HepG2 (cell line): ENCODE results near the gene ISLR. TPM values are rescaled to one million over a fixed set of nuclear protein-coding genes. Genes with fewer than 3 reads are reported as not detected.

Source experiments
- DMAP1 ChIP-seq: IDR thresholded peaks from 2 replicates; pipeline ENCODE4 v1.6.1; 2016
- FOXO1 ChIP-seq: sonication (generic); formaldehyde crosslinking; IDR thresholded peaks from 2 replicates; pipeline ENCODE4 v1.4.0; 2020; ENCODE audit warnings: missing genetic modification reagents
- MXI1 ChIP-seq: IDR thresholded peaks from 3 replicates; pipeline ENCODE4 v1.6.1; 2012; ENCODE audit warnings: low read depth, low read length, inconsistent platforms, borderline replicate concordance
- MZF1 ChIP-seq: sonication (generic); formaldehyde crosslinking; IDR thresholded peaks from 2 replicates; pipeline ENCODE4 v1.8.1; 2023; ENCODE audit warnings: mild to moderate bottlenecking, missing genetic modification reagents, borderline replicate concordance
- NFE2 ChIP-seq: sonication (generic); formaldehyde crosslinking; IDR thresholded peaks from 2 replicates; pipeline ENCODE4 v1.4.0; 2020; ENCODE audit warnings: missing genetic modification reagents
- POLR2A ChIP-seq, 2 experiments: IDR thresholded peaks; 2 replicates each; pipeline ENCODE4 v1.6.1; 2011; ENCODE audit warnings: low read depth in 2 of 2, low read length in 2 of 2, mild to moderate bottlenecking in 1 of 2, moderate library complexity in 1 of 2; ENCODE audit not compliant: insufficient read depth in 1 of 2
- RAD21 ChIP-seq: fragments of 450-650 bp; formaldehyde crosslinking; IDR thresholded peaks from 2 replicates; pipeline ENCODE4 v1.5.0; 2020; ENCODE audit warnings: mild to moderate bottlenecking
- SALL1 ChIP-seq: sonication (generic); formaldehyde crosslinking; IDR thresholded peaks from 2 replicates; pipeline ENCODE4 v1.8.0; 2022; ENCODE audit warnings: mild to moderate bottlenecking, missing genetic modification reagents
- SP140L ChIP-seq: sonication (generic); formaldehyde crosslinking; IDR thresholded peaks from 2 replicates; pipeline ENCODE4 v1.4.0; 2020; ENCODE audit warnings: missing genetic modification reagents, borderline replicate concordance
- SPEN ChIP-seq: sonication (generic); formaldehyde crosslinking; IDR thresholded peaks from 2 replicates; pipeline ENCODE4 v1.5.1; 2020; ENCODE audit warnings: low read depth, mild to moderate bottlenecking, missing genetic modification reagents
- ZC3H13 ChIP-seq: sonication (generic); formaldehyde crosslinking; IDR thresholded peaks from 2 replicates; pipeline ENCODE4 v1.8.1; 2023; ENCODE audit warnings: mild to moderate bottlenecking, missing genetic modification reagents, moderate library complexity
- ZNF121 ChIP-seq: sonication (generic); formaldehyde crosslinking; IDR thresholded peaks from 2 replicates; pipeline ENCODE4 v1.5.0; 2020; ENCODE audit warnings: mild to moderate bottlenecking, missing genetic modification reagents
- ZNF558 ChIP-seq: sonication (generic); formaldehyde crosslinking; IDR thresholded peaks from 2 replicates; pipeline ENCODE4 v1.9.0; 2022; ENCODE audit warnings: mild to moderate bottlenecking, missing genetic modification reagents, borderline replicate concordance
- ZNF737 ChIP-seq: sonication (generic); formaldehyde crosslinking; IDR thresholded peaks from 2 replicates; pipeline ENCODE4 v1.5.0; 2020; ENCODE audit warnings: missing genetic modification reagents, mild to moderate bottlenecking, borderline replicate concordance
- ZNF746 ChIP-seq: sonication (generic); formaldehyde crosslinking; IDR thresholded peaks from 2 replicates; pipeline ENCODE4 v1.8.0; 2022; ENCODE audit warnings: mild to moderate bottlenecking, missing genetic modification reagents
- ZNF761 ChIP-seq: sonication (generic); formaldehyde crosslinking; conservative IDR thresholded peaks from 2 replicates; pipeline ENCODE4 v1.4.0; 2020; ENCODE audit warnings: mild to moderate bottlenecking, missing genetic modification reagents
- polyA plus RNA-seq, 8 experiments: library from polyadenylated mRNA; depleted of rRNA in 3 of 8; stranded (reverse) in 7 of 8; unstranded in 1 of 8; fragments of >200 nt; fragmentation: Illumina TruSeq in 4 of 8; extraction: Trizol in 4 of 8; gene quantifications; 2 replicates each; pipeline versions ENCODE4 v1.2.1 to v1.2.3, GENCODE V29; 2011 to 2016; ENCODE audit warnings: low read depth in 4 of 8, missing spikeins in 1 of 8, mixed read lengths in 1 of 8; ENCODE audit not compliant: insufficient read depth in 1 of 8
- total RNA-seq, 5 experiments: library from RNA; depleted of rRNA; stranded (reverse); fragments of >200 nt; fragmentation: Illumina TruSeq; extraction: Trizol; gene quantifications; 2 replicates each; pipeline ENCODE4 v1.2.3, GENCODE V29; 2016; ENCODE audit warnings: low read depth in 1 of 5
- TF ChIP-seq, protein P1 (sequence below): sonication (generic); formaldehyde crosslinking; IDR thresholded peaks from 2 replicates; pipeline ENCODE4 v1.4.0; 2020; ENCODE audit warnings: missing genetic modification reagents, mild to moderate bottlenecking, borderline replicate concordance
- TF ChIP-seq, protein P2 (sequence below): sonication (generic); formaldehyde crosslinking; IDR thresholded peaks from 2 replicates; pipeline ENCODE4 v1.4.0; 2020; ENCODE audit warnings: missing genetic modification reagents, low read depth, mild to moderate bottlenecking, borderline replicate concordance
- TF ChIP-seq, protein P3 (sequence below): sonication (generic); formaldehyde crosslinking; IDR thresholded peaks from 2 replicates; pipeline ENCODE4 v1.9.0; 2021; ENCODE audit warnings: missing genetic modification reagents, borderline replicate concordance
- TF ChIP-seq, protein P4 (sequence below): sonication (generic); formaldehyde crosslinking; IDR thresholded peaks from 2 replicates; pipeline ENCODE4 v1.4.0; 2020; ENCODE audit warnings: missing genetic modification reagents
- TF ChIP-seq, protein P5 (sequence below): sonication (generic); formaldehyde crosslinking; IDR thresholded peaks from 2 replicates; pipeline ENCODE4 v1.5.1; 2020; ENCODE audit warnings: missing genetic modification reagents, mild to moderate bottlenecking, borderline replicate concordance
- TF ChIP-seq, protein P6 (sequence below): IDR thresholded peaks from 2 replicates; pipeline ENCODE4 v1.6.1; 2012; ENCODE audit warnings: inconsistent platforms

ISLR gene
- total and polyA plus RNA-seq, 2 of the 13 experiments (the other 11 are each of a cell fraction or from before 2014, with no cell fraction given): not detected

DNA sequence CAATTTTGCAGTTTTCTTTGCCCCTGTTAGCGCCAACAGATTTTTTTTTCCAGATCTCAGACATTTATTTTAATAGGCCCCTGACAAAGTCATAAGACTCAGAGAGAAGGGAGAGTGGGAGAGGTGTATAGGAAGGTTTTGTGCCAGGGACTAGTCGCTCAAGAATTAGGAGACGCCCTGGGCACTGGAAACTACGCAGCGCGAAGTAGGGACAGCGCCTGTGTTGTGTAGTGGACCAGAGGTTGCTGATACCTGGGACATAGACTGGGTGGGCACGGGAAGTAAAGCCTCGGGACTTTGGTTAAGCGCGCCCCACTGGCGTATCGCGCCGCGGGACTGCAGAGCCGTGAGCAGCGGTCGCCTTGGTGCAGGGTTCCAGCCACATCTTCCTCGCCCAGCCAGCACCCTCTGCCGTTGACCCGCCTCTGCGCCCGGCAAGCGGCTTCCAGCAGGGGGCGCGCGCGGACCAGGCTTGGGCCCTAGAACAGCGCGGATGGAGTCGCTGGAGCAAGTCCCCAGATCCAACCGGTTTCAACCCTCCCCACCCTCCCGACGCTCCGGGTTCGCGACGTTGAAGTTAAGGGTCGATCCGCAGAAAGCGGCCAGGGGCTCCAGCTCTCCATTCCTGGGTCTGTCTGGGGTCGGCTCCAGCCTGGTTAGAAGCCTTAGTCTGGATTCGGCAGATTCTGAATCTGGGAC, 46.1 kb upstream of the ISLR start (continued):
- TF ChIP-seq, protein P1, sequence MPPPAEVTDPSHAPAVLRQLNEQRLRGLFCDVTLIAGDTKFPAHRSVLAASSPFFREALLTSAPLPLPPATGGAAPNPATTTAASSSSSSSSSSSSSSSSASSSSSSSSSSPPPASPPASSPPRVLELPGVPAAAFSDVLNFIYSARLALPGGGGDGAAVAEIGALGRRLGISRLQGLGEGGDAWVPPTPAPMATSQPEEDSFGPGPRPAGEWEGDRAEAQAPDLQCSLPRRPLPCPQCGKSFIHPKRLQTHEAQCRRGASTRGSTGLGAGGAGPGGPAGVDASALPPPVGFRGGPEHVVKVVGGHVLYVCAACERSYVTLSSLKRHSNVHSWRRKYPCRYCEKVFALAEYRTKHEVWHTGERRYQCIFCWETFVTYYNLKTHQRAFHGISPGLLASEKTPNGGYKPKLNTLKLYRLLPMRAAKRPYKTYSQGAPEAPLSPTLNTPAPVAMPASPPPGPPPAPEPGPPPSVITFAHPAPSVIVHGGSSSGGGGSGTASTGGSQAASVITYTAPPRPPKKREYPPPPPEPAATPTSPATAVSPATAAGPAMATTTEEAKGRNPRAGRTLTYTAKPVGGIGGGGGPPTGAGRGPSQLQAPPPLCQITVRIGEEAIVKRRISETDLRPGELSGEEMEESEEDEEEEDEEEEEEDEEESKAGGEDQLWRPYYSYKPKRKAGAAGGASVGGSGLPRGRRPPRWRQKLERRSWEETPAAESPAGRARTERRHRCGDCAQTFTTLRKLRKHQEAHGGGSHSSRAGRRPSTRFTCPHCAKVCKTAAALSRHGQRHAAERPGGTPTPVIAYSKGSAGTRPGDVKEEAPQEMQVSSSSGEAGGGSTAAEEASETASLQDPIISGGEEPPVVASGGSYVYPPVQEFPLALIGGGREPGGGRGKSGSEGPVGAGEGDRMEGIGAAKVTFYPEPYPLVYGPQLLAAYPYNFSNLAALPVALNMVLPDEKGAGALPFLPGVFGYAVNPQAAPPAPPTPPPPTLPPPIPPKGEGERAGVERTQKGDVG (CRISPR knock-in tag): no peak
- TF ChIP-seq ZNF761 (CRISPR knock-in tag): no peak
- TF ChIP-seq, protein P2, sequence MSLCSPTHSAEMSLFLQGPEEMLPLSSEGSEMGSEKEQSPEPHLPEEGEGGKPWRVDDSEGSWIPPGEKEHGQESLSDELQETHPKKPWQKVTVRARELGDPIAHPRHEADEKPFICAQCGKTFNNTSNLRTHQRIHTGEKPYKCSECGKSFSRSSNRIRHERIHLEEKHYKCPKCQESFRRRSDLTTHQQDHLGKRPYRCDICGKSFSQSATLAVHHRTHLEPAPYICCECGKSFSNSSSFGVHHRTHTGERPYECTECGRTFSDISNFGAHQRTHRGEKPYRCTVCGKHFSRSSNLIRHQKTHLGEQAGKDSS (CRISPR knock-in tag): peak; percentile 69; the same call in 1 of the 2 replicates
- TF ChIP-seq, protein P3, sequence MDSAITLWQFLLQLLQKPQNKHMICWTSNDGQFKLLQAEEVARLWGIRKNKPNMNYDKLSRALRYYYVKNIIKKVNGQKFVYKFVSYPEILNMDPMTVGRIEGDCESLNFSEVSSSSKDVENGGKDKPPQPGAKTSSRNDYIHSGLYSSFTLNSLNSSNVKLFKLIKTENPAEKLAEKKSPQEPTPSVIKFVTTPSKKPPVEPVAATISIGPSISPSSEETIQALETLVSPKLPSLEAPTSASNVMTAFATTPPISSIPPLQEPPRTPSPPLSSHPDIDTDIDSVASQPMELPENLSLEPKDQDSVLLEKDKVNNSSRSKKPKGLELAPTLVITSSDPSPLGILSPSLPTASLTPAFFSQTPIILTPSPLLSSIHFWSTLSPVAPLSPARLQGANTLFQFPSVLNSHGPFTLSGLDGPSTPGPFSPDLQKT (CRISPR knock-in tag): no peak
- TF ChIP-seq SALL1 (CRISPR knock-in tag): peak; percentile 41; the same call in 1 of the 2 replicates
- peak; percentile 31; the same call in 1 of the 2 replicates for TF ChIP-seq ZNF121 (CRISPR knock-in tag)
- TF ChIP-seq, protein P4, sequence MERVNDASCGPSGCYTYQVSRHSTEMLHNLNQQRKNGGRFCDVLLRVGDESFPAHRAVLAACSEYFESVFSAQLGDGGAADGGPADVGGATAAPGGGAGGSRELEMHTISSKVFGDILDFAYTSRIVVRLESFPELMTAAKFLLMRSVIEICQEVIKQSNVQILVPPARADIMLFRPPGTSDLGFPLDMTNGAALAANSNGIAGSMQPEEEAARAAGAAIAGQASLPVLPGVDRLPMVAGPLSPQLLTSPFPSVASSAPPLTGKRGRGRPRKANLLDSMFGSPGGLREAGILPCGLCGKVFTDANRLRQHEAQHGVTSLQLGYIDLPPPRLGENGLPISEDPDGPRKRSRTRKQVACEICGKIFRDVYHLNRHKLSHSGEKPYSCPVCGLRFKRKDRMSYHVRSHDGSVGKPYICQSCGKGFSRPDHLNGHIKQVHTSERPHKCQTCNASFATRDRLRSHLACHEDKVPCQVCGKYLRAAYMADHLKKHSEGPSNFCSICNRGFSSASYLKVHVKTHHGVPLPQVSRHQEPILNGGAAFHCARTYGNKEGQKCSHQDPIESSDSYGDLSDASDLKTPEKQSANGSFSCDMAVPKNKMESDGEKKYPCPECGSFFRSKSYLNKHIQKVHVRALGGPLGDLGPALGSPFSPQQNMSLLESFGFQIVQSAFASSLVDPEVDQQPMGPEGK (CRISPR knock-in tag): peak; percentile 44; the same call in 1 of the 2 replicates
- TF ChIP-seq, protein P5, sequence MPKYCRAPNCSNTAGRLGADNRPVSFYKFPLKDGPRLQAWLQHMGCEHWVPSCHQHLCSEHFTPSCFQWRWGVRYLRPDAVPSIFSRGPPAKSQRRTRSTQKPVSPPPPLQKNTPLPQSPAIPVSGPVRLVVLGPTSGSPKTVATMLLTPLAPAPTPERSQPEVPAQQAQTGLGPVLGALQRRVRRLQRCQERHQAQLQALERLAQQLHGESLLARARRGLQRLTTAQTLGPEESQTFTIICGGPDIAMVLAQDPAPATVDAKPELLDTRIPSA (CRISPR knock-in tag): no peak
- TF ChIP-seq ZNF746 (CRISPR knock-in tag): no peak
- TF ChIP-seq POLR2A (IDR thresholded peaks at IDR 0.05; ENCODE audit: insufficient read depth in 1 of 2, low read depth in 2 of 2, low read length in 2 of 2): no peak
- TF ChIP-seq MXI1: no peak
- peak; percentile 40; the same call in 1 of the 2 replicates for TF ChIP-seq FOXO1
- no peak for TF ChIP-seq MZF1 (CRISPR knock-in tag)
- no peak for TF ChIP-seq NFE2 (CRISPR knock-in tag)
- TF ChIP-seq ZC3H13 (CRISPR knock-in tag): no peak
- TF ChIP-seq DMAP1 (CRISPR knock-in tag): no peak
- peak; percentile 45; the same call in 1 of the 2 replicates for TF ChIP-seq SPEN
- TF ChIP-seq ZNF558: no peak
- TF ChIP-seq SP140L (CRISPR knock-in tag): no peak
- no peak for TF ChIP-seq ZNF737
- peak; percentile 92 for TF ChIP-seq RAD21
- TF ChIP-seq, protein P6, sequence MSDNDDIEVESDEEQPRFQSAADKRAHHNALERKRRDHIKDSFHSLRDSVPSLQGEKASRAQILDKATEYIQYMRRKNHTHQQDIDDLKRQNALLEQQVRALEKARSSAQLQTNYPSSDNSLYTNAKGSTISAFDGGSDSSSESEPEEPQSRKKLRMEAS: no peak
